Measurements from ENCODE around the gene NAGK.

GRCh38 chr2:71103809-71104208, 35.4 kb downstream of the NAGK start:
- TF ChIP-seq POLR2A (IDR thresholded peaks at IDR 0.05; ENCODE audit: low read length) (no peak), ZFP36 (IDR thresholded peaks at IDR 0.05; ENCODE audit: borderline replicate concordance, partially characterized antibody) (no peak), EP300 (IDR thresholded peaks at IDR 0.05) (no peak)
- TF ChIP-seq, protein P1, sequence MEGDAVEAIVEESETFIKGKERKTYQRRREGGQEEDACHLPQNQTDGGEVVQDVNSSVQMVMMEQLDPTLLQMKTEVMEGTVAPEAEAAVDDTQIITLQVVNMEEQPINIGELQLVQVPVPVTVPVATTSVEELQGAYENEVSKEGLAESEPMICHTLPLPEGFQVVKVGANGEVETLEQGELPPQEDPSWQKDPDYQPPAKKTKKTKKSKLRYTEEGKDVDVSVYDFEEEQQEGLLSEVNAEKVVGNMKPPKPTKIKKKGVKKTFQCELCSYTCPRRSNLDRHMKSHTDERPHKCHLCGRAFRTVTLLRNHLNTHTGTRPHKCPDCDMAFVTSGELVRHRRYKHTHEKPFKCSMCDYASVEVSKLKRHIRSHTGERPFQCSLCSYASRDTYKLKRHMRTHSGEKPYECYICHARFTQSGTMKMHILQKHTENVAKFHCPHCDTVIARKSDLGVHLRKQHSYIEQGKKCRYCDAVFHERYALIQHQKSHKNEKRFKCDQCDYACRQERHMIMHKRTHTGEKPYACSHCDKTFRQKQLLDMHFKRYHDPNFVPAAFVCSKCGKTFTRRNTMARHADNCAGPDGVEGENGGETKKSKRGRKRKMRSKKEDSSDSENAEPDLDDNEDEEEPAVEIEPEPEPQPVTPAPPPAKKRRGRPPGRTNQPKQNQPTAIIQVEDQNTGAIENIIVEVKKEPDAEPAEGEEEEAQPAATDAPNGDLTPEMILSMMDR (IDR thresholded peaks at IDR 0.05): no peak

All from A549 (cell line).